ENCODE measurements around the gene HSP90AB1.
"Not testable (repeated sequence)": the region's sequence is repeated elsewhere in the genome, so short reads cannot be mapped to it uniquely, and the experiment has no call there.

The HSP90AB1 gene

DNA sequence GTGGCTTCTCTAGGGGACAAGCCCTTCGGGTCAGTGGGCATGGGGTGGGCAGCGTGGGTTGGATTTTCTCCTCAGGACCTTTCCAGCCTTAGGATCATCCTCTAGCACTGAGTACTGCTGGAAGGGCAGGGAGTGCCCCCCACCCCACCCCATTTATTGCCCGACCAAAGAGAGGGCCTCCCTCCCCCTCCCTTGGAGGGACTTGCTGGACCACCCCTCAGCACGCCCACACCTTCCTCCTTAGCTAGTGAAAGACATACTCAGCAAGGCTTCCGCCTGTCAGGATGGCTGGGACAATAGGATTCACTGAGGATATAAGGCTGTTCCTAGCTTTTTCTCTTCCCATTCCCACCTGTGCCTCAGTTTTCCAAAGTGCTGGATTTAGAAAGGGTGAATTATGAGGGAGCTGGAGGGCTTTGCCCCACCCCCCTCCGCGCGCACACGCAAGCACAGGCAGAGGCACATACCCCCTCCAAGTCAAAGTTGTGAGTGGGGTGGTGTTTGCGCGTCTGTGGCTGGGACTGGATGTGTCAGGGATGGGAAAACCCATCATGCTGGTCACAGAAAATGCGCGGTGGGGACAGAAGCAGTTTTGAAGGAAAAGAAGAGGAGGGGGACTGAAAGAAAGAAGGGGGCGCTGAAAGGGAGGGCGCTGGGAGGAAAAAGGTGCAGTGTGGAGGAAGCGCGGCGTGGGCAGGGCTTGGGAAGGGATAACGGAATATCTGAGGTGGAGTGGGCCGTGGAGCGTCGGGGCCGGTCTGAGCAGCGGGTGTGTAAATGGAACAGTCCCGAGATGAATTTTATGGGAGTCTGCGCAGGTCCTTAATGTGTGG is 24.2 kb upstream of the HSP90AB1 start:
- no peak for DNase-seq

DNA sequence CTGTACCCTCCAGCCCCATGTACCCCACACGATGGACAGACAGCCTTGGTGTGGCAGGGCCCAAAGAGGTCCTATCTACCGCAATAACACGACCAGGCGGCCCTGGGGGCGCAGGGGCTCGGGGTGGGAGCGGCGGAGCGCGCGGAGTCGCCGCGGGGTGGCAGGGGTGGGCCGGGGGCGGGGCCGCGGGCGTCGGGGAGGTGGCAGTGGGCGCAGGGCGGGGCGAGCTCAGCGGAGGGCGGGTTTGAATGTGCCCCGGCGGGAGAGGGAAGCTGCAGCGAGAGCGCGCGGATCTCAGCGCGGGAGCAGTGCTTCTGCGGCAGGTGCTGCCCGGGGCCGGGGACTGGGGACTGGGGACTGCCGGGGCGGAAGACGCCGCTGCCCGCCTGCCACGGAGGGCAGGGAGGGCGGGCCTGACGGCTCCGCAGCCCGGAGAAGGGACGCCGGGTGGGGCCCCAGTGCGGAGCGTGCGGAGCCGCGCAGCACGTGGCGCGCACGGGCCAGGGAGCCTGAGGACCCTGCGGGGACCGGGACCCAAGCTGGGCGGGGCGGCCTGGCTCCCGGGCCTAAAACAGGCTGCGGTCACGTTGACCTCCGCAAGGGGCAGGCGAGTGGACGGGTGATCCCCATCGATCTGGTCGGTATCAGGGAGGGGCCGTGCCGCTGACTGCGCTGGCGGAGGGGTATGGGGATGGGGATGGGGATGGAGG is 23.4 kb upstream of the HSP90AB1 start, which contains the start of gene SLC29A1:
SLC29A1 (plus strand) TSS at position 277 of the 710 bp plus-strand sequence. CDS start 3,719 bp downstream, outside the sequence.
- peak; percentile 87 for DNase-seq

DNA sequence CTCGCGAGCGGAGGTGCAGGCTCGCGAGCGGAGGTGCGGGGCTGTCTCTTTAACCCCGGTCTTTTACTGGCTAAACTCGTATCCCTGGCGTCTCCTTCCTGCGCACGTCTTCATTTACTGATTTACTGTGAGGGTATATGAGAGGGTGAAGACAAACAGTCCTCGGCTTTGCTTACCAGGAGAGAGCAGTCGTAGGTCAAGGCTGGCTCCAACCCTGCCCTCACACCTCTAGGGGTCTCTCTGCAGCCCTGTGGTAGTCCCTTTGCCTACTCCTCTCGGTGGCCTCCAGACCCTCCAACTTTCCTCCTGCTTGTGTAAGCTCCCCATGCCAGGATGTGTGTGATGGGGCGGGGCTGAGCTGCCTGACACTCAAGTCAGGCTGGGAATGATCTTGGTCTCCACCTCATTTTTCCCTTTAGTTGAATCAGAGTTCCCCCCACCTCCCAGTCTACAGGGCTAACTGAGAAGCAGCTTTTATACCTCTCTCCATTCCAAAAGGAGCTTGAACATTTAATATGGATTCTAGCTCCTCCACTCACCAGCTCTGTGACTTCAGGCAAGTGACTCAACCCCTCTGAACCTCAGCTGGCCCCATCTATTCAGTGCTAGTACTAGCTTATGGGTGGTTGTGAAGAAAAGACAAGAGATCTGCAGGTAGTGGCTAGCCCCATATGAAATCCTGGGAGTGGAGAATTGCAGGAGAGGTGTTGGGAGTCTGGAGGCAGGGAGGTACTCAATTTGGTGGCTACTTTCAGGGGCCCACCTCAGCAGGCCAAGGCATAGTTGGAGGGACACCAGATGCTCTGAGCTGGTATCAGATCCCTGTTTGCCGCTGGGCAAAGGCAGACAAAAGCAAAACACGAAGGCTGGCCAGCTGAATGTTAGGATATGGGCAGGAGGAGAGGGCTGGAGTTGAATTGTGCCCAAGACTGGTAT is 22.6 kb upstream of the HSP90AB1 start:
- peak; percentile 81 for DNase-seq

DNA sequence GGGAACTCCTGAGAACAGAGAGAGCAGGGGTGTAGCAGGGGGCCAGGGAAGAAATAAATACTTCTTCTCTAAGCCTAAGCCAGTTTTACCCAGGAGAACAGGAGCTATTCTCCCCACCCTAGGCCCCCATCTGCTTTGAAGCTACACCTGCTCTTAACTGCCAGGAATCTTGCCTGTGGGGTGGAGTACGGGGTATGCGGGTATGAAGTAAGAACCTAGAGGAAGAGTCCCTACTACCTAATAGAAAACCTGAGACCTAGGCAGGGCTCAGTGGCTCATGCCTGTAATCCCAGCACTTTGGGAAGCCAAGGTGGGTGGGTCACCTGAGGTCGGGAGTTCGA is 22.0 kb upstream of the HSP90AB1 start:
- no peak for DNase-seq

DNA sequence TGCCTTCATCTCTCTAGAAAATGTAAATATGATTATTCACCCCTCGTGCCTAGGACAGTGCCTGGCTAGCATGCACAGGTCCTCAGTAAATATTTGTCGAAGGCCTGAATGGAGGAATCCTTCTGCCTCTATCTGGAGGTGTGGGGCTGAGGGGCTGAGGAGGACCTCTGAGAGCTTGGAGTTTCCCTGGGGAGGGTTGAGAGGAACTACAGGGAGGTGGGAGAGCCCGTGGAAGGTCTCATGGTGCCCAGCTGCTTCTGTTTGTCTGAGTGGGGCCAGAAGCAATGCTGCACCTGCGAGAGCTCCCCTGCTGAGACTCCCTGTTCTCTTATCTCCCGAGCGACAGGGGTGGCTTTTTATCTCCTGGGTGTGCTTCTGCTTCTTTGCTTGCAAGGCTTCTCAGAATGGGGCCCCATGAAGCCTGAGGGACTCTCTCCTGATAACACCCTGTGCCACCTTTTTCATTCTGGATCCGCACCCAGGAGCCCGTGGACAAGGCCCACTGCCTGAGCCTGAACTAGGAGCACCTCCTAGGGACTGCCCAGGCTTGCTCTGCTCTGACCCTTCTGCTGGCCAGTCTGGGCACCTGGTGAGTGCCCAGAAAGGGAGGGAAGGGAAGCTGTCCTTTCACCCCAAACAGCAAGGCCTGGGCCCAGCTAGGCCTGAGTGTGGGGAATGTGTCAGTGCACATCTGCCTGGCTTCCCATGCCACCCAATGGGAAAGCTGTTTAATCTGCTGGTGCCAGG is 21.1 kb upstream of the HSP90AB1 start:
- no peak for DNase-seq

DNA sequence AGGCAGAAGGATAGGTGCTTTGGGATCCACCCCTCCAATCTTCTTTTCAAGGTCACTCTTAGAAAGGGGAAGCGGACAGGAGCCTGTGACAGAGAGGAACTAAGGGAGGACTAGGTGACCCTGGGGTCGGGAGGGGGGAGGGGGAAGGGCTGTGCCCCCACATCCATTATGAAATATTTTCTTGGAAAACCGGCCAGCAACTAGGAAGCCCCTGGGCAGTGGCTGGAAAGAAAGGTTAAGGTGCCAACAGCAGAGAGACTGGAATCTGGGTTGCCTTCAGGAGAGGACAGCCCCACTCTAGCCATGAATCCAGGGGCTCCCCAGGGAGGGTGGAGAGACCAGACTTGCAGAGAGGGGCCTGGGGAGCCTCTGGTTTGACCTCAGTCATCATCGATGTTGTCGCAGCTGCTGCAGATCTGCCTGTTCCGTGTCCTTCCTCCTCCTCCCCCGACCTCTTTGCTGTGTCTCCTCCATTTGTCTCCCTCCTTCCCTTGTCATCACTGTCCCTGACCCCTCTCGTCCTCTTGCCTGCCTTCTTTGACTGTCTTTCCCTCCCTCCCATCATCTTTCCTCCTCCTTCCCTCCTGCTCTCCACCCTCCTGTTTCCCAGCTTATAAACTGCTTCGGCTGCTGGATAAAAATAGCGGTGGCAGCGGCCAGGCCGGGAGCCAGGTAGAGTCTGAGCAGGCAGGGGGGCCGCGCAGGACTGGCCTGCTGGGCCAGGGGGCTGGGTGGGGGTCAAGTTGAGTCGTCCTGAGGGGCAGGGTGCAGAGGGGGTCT is 20.3 kb upstream of the HSP90AB1 start:
- no peak for DNase-seq

DNA sequence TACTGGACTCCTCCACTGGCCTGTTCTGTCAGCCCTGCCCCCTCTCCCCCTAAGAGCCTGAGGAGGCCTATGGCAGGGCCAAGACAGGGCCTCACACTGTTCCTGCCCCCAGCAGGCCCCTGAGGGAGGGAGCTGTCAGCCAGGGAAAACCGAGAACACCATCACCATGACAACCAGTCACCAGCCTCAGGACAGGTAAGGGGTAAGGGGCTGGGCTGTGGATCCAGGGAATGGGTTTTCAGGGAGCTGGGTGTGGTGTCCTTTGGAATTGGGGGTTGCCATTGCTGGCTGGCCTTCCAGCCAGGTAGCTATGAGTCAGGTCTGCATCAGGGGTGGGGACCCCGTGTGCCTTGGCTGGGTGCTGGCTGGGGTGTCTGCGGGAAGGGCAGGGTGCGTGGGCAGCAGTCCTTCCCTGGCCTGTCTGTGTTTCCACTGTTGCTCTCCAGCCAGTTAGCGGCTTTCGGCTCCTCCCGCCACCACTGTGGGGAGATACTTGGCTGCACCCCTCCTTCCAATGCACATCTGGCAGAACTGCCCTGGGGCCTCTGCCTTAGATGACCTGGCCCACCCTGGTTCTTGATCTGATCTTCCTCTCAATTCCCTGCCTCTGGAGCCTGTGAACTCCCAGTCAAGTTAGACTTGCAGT is 19.6 kb upstream of the HSP90AB1 start:
- DNase-seq, result no peak

DNA sequence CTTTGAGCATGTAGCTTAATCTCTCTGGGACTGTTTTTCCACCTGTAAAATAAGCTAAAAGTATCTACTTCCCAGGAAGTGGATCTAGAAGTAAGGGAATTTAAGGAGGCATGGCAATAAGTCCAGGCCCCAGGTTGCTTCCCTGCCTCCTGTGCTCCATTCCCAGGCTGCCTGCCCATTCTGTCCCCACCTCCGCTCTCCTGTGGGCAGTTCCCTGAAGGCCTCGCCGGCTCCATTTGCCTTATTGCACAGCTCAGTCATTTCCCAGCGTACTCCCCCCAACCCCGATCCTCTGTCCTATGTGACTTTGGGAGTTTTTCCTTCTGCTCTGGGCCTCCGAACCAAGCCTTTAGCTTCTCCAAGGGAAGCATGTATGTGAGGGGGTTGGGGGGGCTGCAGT is 18.9 kb upstream of the HSP90AB1 start:
- no peak for DNase-seq

DNA sequence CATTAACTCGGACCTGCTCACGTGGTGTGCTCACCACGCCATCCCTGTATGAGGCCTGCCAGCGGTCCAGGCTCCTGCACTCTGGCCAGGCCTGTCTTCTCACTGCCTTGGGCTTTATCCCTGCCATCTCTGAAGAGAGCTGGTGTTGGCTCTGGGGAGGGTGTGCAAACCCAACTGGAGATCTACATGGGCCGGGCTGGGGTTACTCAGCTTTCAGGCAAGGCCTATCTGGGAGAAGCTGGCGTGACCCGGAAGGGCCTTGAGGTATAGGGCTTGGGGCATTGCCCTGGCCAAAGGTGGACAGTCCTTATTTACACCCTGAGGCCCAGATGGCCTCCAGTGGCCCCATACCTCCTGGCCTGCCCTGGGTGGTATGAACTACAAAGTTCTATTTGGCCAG is 18.5 kb upstream of the HSP90AB1 start:
- no peak for DNase-seq

DNA sequence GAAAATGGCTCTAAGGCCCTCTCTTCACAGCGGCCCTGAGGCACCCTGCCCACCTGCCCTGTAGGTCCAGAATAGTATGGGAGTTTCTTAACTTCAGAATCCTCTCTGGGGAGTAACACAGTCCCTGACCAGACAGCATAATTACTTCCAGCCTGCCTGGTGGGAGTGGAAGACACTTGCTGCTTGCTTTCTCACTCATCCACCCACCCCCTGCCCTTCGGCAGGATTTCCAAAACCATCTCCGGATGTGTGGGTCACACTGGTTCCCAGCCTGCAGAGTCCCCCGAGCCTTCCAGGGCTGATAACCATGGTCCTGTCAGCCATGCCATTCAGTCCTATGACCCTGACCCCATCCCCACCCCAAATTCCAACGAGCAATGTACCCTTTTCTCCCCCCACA is 18.1 kb upstream of the HSP90AB1 start:
- no peak for DNase-seq

DNA sequence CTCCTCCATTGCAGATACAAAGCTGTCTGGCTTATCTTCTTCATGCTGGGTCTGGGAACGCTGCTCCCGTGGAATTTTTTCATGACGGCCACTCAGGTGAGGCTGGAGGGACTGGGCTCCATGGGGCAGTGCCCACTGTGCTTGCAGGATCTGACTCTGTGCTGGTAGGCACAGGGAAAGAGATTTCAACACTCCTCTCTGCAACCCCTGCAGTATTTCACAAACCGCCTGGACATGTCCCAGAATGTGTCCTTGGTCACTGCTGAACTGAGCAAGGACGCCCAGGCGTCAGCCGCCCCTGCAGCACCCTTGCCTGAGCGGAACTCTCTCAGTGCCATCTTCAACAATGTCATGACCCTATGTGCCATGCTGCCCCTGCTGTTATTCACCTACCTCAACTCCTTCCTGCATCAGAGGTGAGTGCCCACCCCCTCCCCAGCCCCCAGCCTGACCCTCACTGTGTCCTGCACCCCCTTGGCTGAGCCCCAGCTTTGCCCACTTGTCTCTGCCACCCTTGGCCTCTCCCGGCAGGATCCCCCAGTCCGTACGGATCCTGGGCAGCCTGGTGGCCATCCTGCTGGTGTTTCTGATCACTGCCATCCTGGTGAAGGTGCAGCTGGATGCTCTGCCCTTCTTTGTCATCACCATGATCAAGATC is 17.4 kb upstream of the HSP90AB1 start:
- no peak for DNase-seq

DNA sequence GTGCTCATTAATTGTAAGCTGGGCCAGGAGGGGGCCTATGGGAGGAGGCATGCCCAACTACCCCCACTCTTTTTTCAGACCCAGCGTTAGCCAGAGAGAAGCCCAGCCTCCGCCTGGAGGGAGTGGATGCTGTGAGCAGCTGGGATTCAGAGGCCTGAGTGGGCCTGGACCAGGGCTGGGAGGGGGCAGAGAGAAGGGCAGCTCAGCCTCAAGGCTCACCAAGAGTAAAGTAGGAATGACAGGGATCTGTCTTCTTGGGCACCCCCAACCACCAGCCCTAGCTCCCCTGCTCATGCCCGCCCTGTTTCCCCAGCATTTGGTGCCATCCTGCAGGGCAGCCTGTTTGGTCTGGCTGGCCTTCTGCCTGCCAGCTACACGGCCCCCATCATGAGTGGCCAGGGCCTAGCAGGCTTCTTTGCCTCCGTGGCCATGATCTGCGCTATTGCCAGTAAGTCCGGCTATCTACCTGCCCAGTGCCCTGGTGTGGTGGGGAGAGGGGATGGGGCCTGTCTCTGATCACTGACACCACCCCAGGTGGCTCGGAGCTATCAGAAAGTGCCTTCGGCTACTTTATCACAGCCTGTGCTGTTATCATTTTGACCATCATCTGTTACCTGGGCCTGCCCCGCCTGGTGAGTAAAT is 16.7 kb upstream of the HSP90AB1 start:
- no peak for DNase-seq

DNA sequence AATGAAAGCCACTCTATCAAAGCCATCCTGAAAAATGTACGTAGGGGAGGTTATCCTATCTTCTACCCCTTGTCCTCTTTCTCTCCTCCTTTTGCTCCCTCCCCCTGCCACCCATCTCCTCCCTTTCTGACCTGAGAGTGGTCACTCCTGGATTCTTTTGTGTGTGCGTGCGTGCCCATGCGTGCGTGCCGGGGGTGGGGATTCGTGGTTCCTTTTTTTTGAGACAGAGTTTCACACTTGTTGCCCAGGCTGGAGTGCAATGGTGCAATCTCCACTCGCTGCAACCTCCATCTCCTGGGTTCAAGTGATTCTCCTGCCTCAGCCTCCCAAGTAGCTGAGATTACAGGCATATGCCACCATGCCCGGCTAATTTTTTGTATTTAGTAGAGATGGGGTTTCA is 15.5 kb upstream of the HSP90AB1 start:
- DNase-seq, result not testable (repeated sequence)

DNA sequence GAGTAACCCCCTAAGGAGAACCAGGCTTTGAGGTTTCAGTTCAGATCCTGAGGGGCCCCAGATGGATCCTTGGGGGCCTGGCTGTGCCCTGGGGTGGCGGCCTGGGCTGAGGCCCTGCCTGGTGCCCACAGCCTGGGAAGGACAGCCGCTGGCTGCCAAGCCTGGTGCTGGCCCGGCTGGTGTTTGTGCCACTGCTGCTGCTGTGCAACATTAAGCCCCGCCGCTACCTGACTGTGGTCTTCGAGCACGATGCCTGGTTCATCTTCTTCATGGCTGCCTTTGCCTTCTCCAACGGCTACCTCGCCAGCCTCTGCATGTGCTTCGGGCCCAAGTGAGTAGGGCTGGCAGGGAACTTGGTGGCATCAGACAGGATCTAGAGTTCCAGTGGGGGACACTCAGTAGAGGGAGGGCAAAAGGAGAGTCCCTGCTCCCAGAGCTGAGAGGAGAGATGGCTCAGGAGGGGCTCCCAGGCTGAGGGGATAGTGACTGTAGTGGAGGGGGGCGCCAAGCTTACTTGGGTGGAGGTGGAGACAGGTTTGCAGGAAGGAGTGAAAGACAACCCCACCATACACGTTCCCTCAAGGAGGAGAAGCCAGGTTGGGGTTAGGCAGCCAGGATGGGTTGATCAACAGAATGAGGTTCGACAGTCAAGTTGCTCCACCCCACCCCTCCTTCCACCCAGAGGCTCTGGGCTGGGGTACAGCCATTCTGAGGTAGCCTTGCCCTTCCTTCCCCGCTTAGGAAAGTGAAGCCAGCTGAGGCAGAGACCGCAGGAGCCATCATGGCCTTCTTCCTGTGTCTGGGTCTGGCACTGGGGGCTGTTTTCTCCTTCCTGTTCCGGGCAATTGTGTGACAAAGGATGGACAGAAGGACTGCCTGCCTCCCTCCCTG is 14.0 kb upstream of the HSP90AB1 start:
- no peak for DNase-seq

DNA sequence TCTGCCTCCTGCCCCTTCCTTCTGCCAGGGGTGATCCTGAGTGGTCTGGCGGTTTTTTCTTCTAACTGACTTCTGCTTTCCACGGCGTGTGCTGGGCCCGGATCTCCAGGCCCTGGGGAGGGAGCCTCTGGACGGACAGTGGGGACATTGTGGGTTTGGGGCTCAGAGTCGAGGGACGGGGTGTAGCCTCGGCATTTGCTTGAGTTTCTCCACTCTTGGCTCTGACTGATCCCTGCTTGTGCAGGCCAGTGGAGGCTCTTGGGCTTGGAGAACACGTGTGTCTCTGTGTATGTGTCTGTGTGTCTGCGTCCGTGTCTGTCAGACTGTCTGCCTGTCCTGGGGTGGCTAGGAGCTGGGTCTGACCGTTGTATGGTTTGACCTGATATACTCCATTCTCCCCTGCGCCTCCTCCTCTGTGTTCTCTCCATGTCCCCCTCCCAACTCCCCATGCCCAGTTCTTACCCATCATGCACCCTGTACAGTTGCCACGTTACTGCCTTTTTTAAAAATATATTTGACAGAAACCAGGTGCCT is 13.3 kb upstream of the HSP90AB1 start:
- no peak for DNase-seq

DNA sequence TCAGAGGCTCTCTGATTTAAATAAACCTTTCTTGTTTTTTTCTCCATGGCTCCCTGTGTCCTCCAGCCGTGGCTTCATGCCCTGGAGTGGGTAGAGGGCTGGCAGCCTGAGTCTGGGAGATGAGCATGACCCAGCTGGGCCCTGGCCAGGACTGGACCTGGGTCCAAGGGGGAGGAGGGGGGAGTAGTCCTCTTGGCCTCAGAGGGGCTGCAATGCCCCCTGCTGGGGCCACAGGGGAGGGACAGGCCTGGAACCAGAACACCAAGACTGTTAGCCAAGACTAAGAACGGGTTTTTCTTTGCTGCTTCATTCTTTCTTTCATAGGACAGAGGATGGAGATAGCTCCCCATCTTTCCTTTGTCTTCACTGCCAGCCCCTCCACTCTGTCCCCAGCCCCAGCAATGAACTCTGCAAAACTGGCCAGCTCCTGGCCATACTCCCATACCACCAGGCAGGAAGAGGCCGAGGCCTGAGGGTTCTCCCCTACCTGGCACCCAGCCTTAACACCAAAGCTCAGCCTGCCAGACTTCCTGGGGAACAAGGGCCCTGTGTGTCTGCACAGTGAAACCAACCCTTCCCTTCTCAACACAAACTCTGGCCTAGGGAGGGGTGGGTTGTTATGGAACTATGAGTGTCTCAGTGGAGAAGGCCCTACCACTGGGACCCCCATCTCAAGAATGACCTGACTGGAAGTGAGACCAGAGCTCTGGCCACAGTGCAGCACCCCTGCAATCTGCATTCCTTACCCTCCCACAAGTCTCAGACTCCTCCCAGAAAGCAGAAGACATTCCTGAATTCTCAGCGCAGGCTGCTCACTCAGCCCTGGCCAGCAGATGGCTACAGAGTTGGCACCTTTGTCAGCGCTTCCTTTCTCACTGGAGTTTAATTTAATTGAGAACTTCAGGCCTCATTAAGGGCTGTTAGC is 12.5 kb upstream of the HSP90AB1 start:
- no peak for DNase-seq

DNA sequence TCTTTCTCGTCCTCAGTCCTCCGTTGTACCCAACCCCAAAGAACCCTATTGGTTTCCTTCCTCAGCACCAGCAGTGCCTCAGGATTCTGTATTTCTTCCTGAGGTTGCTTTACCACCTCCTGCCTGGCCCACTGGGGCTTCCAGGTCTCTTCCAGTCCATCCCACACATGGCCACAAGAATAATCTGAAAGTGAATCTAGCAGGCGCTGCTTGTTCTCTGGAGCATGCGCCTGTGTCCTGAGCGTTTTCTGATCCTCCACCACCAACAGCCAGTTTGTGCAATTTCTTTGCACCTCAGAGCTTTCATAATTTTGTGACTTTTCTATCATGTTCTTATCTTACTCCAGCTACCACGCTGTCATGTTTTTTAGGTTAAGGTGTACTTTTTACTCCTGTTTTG is 11.6 kb upstream of the HSP90AB1 start:
- DNase-seq, result no peak
